NCI-H1930 (cell line): ENCODE results near the gene DAG1.
"Not testable (repeated sequence)": the region's sequence is repeated elsewhere in the genome, so short reads cannot be mapped to it uniquely, and the experiment has no call there.

Experiments
- DNase-seq, 2 experiments: peaks; one replicate each; lab custom pipeline; 2025; lab: John Stamatoyannopoulos, UW

The DAG1 gene

DNA sequence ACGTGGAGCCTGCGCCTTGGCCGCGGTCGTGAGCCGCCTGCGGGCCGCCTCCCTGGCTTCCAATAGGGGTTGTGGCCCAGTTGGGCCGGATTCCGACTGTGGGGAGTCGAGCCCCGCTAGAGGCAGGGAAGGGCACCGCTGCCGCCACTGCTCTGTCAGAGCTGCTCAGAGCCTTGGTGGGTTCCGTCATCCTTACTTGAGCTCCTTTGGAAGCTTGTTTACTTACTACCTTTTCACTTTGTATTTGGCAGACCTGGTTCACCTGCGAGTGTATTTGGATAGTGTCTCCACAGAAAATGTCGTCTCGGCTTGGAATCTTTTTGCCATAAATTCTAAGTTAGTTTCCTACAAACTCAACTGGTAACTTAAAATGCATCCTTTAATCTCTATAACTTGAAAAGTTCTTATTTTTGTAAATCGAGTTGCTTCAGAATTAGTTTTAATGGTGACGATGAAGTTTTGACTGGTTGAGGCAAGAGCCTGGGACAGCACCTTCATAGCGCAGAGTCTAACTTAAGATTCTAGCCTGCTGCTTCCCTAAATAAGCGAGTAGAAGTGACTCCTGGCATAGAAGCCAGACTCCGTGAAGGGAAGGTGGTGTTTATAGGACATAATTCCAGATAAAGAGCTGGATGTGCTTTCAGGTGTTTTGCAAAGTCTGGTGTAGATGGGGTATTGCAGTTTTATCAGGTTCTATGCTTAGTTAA is 800 bp downstream of the DAG1 start:
- DNase-seq = no peak

DNA sequence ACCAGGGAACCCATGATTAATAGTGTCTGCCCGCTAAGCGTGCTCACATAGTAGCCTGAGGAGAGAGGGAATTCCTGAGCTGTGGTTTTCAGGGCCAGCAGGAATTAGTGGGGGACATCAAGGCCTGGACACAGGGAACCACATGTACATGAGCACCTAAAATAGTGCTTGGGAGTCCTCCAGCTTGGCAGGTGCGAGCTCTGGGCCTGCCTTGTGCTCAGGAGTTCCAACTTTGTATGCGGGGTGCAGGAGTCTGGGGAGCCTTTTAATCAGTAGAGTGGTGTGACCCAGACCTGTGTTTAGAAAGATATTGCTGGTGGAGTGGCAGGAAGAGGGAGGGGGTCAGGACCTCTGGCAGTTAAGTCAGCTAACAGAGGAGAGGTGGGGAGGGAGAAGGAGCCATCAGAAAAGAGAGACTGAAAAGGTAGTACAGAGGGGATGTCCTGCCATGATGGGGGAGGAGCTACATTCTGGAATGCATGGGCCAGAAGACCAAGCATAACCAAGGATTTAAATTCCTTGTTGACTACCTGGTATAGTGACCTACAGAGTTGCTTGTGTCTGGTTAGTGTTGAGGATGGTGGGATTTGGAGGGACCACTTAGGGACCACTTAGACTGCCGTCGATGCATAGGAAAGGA is 1.9 kb downstream of the DAG1 start:
- no peak for DNase-seq

GRCh38 chr3:49476563-49476962 is 6.5 kb downstream of the DAG1 start:
- DNase-seq = no peak

GRCh38 chr3:49482766-49483165 is 12.7 kb downstream of the DAG1 start:
- DNase-seq = no peak

DNA sequence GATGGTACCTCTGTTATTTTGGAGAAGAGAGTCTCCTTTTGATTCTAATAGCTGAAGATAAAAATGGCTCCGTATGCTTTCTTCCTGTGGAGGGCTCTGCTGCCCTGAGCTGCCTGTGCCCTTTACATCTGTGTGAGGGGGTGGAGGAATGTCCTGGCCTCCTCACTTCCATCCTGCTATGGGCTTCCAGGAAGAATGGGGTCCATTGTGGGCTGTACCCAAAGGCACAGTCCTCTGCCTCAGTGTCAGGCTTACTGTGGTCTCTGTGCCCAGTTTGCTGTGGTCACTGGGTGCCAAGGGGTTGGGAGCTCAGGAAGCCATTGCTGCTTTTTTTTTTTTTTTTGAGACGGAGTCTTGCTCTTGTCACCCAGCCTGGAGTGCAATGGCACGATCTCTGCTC is 14.4 kb downstream of the DAG1 start:
- no peak for DNase-seq

DNA sequence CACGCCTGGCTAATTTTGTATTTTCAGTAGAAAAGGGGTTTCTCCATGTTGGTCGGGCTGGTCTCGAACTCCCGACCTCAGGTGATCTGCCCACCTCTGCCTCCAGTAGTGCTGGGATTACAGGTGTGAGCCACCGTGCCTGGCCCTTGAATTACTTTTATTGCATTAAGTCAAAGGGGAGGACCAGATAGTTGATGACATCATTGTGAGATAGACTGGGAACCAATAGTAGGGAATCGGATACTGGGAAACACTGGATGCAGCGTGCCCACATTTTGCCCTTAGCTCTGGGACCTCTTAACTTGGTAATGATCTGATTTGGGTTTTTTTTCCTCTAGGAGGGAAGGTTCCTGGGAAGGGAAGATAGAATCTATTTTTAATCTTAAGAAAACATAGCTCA is 19.2 kb downstream of the DAG1 start:
- DNase-seq = no peak

GRCh38 chr3:49492969-49493368 is 22.9 kb downstream of the DAG1 start:
- no peak for DNase-seq

DNA sequence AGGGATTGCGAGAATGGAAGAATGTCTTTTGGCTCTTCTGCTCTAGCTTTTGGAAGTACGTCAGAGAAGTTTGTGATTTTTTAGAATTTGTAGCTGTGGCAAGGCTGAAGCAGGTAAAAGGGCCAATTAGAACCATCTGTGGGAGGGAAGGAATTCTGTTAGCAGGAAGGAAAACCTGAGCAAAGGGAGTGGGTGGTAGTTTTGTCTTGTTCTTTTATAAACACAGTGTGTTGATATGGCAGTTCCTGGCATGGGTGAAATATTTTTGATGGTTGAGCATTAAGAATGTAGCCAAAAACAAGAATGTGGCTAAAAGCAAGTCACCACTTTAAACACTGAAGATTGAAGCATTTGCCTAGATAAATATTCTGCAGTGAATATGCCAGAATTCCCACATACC is 23.8 kb downstream of the DAG1 start:
- no peak for DNase-seq

DNA sequence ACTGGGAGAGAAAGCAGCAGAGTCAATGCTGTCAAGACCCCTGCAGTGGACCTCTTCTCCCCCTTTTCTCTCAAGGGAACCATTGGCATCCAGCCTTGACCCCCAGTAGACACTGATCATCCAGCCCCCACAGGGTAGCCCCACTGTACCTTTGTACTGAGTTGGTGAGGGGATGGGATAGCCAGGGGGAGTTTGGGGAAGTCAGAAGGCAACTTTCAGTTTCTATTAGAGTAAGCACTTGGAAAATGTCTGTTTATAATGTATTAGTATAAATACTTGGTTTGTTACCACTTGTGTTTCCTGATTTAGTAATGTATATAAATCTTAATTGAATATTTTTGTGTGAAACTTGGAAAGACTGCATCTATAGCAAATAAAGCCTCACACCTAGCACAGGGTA is 25.0 kb downstream of the DAG1 start:
- no peak for DNase-seq

DNA sequence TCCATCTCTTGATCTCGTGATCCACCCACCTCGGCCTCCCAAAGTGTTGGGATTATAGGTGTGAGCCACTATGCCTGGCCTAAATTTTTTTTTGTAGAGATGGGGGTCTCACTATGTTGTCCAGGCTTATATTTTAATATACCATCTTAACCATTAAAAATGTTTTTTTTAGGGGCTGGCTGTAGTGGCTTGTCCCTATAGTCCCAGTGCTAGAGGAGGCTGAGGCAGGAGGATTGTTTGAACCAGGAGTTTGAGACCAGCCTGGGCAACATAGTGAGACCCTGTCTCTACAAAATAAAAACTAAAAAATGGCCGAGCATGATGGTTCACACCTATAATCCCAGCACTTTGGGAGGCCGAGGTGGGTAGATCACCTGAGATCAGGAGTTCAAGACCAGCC is 26.8 kb downstream of the DAG1 start:
- not testable (repeated sequence) for DNase-seq

DNA sequence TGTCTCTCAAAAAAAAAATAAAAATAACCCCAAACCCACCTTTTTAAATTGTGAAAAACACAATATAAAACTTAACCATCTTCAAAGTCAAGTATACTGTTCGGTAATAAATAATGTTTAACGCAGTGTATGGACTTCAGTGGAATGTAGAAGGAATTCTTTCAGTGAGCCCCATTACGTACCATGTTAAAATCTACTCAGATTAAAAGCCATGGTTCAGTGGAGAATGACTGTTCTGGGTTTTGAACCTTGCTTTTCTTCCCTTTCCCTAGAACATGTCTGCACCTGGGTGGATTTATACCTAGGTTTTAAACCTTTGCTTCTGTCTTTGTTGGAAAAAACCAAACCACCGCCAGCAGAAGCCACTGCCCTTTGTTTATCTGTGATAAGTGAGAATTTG is 27.5 kb downstream of the DAG1 start:
- no peak for DNase-seq

DNA sequence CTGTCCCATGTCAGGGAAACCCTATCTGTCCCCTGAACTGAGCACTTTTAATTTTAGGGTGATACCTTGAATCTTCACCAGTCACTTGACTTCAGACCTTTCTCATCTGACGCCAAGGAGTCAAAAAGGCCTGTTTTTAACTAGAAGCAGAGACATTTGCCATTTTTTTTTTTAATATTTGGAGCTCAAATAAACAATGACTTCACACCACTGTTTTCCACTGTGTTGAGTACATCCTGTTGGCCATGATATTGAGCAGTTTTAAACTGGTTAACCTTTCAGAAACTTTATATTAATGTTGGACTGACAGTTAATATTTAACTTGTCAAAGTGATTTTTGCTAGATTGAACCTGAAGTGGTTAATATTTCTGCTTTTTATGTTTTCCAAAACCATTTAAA is 28.2 kb downstream of the DAG1 start:
- DNase-seq = no peak

- no peak for DNase-seq
Observed at GRCh38 chr3:49498648-49499047, 28.6 kb downstream of the DAG1 start.

DNA sequence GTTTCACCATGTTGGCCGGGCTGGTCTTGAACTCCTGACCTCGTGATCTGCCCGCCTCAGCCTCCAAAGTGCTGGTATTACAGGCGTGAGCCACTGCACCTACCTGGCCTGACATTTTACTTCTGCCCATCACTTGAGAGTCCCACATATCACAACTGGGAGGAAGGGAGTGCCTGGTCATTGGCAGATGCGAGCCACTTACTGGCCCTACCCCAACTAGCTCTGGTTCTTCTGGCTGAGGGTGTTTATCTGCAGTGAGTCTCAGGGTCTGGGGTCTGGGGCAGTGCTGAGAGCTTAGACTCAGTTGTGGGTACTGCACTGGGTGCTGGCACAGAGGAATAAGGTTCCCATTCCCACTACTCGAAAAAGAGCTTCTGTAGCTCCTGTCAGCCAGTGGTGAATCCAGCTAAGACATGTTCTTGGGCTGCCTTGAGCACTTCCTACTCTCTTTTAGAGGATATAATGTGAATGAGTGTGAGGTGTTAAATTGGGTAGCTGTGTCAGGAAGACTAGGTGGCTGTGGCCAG is 30.2 kb downstream of the DAG1 start:
- no peak for DNase-seq

DNA sequence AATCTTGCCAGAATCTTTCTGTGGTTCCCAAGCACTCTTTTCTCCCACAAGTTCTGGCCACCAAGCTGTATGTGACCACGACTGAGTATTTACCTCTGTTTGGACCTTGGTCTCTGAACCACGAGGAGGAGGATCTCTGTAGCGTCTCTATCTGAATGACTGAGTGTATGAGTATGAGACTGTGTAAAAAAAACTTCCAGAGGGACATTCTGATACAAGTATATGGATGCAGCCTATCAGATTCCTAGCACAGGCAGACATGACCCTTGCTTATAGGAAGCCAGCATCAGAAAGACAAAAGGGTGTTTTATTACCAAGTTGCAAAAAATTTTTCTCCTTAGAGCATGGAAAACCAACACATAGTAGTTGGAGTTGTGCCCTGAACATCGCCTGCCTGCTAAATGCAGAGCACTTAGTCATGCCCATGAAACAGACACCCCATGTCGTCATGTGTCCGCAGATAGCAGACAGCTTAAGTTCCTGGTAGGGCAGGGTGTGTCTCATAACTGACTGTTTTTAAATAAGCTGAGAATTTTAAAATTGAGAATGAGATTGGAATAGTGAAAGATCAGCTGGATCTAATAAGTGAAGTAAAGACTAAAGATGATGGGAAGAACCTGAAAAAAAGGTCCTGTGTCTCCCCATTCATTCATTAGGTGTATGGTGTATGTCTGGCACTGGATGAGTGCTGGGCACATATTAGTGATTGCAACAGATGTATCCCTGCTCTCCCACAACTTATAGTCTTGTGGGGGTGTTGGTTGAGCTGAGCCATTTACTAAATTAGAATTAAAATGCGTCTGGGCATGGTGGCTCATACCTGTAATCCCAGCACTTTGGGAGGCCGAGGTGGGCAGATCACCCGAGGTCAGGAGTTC is 30.9 kb downstream of the DAG1 start:
- no peak for DNase-seq

GRCh38 chr3:49501842-49502241 is 31.8 kb downstream of the DAG1 start:
- DNase-seq = no peak

- no peak for DNase-seq
Observed at GRCh38 chr3:49506906-49507305, 36.8 kb downstream of the DAG1 start.

- no peak for DNase-seq
Observed at GRCh38 chr3:49509028-49509561, 39.0 kb downstream of the DAG1 start.

GRCh38 chr3:49511639-49512038 is 41.6 kb downstream of the DAG1 start:
- no peak for DNase-seq

DNA sequence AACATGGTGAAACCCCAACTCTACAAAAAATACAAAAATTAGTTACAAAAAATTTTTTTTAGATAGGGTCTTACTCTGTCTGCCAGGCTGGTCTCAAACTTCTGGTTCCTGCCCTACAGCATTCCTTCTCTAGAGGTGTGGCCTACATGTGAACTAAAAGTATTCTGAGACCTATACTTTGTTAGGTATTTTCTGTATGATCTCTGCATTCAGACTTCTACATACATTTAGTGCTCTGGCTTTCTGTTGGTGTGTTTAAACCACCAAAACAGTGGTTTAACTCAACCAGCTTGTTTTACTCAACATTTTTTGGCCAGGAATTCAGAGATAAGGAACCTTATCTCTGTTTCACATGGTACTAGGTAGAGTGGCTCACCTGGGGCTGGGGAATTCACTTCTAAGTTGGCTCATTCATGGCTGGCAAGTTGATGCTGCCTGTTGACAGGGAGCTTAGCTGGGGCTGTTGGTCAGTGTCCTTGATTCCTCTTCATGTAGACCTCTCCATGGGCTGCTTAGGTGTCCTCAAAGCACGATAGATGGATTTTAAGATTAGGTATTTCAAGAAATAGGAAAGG is 42.8 kb downstream of the DAG1 start:
- DNase-seq = no peak

DNA sequence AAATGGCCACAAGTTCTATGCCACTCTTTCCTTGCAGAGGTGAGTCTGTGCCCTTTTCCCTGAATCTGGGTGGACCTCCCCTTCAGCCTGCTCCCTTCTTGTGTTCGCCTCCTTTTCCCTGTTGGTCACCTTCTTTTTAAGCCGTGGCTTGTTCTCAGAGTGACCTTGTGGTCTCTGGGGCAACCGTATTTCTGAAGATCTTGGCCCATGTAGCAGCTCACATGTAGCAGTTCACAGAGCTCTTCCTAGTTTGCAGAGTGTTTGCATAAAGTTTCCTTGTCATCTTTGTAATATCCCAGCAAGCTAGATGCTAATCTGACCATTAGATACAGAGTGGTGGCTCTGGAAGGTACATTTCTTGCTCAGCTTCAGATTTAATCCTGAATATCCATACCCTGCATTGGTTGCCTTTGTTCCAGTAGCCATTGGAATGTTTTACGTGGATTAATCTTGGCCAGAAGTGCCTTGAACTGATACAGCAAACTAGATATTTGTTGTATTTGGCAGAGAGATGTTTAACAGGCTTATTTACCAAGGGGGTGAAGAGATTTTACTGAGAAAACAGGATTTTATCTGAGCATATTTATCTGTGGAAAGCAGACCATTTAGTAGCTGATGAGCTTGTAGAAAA is 43.5 kb downstream of the DAG1 start:
- DNase-seq = no peak

DNA sequence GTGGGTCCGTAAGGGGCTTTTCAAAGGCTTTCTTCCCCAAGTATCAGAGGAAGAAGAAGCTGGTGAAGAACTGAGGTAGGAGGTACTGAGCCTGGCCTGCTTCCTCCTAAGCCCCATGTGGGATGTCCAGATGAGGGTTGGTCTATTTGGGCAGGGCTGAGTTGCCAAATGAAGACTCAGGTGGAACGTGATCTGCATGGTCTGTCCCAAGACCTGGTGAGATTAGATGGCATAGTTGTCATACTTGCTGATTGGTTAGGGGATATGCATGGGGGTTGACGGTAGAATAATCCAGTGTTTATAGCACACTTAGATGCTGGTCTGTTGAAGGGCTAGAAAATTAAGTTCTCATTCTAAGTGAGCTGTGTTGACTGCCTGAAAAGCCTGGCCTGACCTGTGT is 47.9 kb downstream of the DAG1 start:
- no peak for DNase-seq
